HepG2 (cell line): Measurements from ENCODE around the gene SPHK2. TPM values are rescaled to one million over a fixed set of nuclear protein-coding genes. Genes with fewer than 3 reads are reported as not detected.

Source experiments
- CBX5 ChIP-seq: sonication (generic); formaldehyde crosslinking; IDR thresholded peaks from 2 replicates; pipeline ENCODE4 v1.4.0; 2020; ENCODE audit warnings: missing genetic modification reagents, borderline replicate concordance
- KMT2B ChIP-seq: IDR thresholded peaks from 2 replicates; pipeline ENCODE4 v1.6.1; 2016; ENCODE audit warnings: missing genetic modification reagents, missing compliant biosample characterization
- MAZ ChIP-seq, 2 experiments: sonication (generic) in 1 of 2; formaldehyde crosslinking in 1 of 2; IDR thresholded peaks; 2 replicates each; pipeline versions ENCODE4 v1.5.0 to v1.6.1; 2012 to 2020; ENCODE audit warnings: low read depth in 2 of 2, mild to moderate bottlenecking in 2 of 2, borderline replicate concordance in 1 of 2, improper control_type of control experiment in 1 of 2, low read length in 1 of 2, missing genetic modification reagents in 1 of 2, moderate library complexity in 1 of 2
- MXD4 ChIP-seq: IDR thresholded peaks from 2 replicates; pipeline ENCODE4 v1.6.1; 2016; ENCODE audit warnings: mild to moderate bottlenecking, missing biosample characterization, missing genetic modification reagents
- PCBP1 ChIP-seq: fragments of 200-400 bp; formaldehyde crosslinking; IDR thresholded peaks from 2 replicates; pipeline ENCODE4 v1.6.1; 2017; ENCODE audit warnings: mild to moderate bottlenecking, low read depth, low read length, borderline replicate concordance
- POLR2AphosphoS2 ChIP-seq: IDR thresholded peaks from 2 replicates; pipeline ENCODE4 v1.6.1; 2011; ENCODE audit warnings: low read depth, low read length, improper control_type of control experiment
- TAF15 ChIP-seq: fragments of 200-400 bp; formaldehyde crosslinking; IDR thresholded peaks from one replicate; pipeline ENCODE4 v1.6.1; 2018; ENCODE audit warnings: mild to moderate bottlenecking, low read depth, low read length; ENCODE audit not compliant: poor library complexity, severe bottlenecking
- TBX3 ChIP-seq: fragments of 450-650 bp; IDR thresholded peaks from 2 replicates; pipeline ENCODE4 v1.6.1; 2017; ENCODE audit warnings: antibody characterized with exemption, mild to moderate bottlenecking, inconsistent platforms, borderline replicate concordance
- ZFX ChIP-seq: sonication (generic); formaldehyde crosslinking; IDR thresholded peaks from 2 replicates; pipeline ENCODE4 v1.4.0; 2020; ENCODE audit warnings: mild to moderate bottlenecking, low read depth, missing genetic modification reagents, moderate library complexity
- ZNF253 ChIP-seq: sonication (generic); formaldehyde crosslinking; IDR thresholded peaks from 2 replicates; pipeline ENCODE4 v1.8.0; 2022; ENCODE audit warnings: mild to moderate bottlenecking, missing genetic modification reagents, borderline replicate concordance
- ZNF558 ChIP-seq: sonication (generic); formaldehyde crosslinking; IDR thresholded peaks from 2 replicates; pipeline ENCODE4 v1.9.0; 2022; ENCODE audit warnings: mild to moderate bottlenecking, missing genetic modification reagents, borderline replicate concordance
- ZNF570 ChIP-seq: sonication (generic); formaldehyde crosslinking; IDR thresholded peaks from 2 replicates; pipeline ENCODE4 v1.4.0; 2020; ENCODE audit warnings: mild to moderate bottlenecking, missing genetic modification reagents, borderline replicate concordance
- polyA plus RNA-seq, 8 experiments: library from polyadenylated mRNA; depleted of rRNA in 3 of 8; stranded (reverse) in 7 of 8; unstranded in 1 of 8; fragments of >200 nt; fragmentation: Illumina TruSeq in 4 of 8; extraction: Trizol in 4 of 8; gene quantifications; 2 replicates each; pipeline versions ENCODE4 v1.2.1 to v1.2.3, GENCODE V29; 2011 to 2016; ENCODE audit warnings: low read depth in 4 of 8, missing spikeins in 1 of 8, mixed read lengths in 1 of 8; ENCODE audit not compliant: insufficient read depth in 1 of 8
- total RNA-seq, 5 experiments: library from RNA; depleted of rRNA; stranded (reverse); fragments of >200 nt; fragmentation: Illumina TruSeq; extraction: Trizol; gene quantifications; 2 replicates each; pipeline ENCODE4 v1.2.3, GENCODE V29; 2016; ENCODE audit warnings: low read depth in 1 of 5
- TF ChIP-seq, protein P1 (sequence below): sonication (generic); formaldehyde crosslinking; IDR thresholded peaks from 2 replicates; pipeline ENCODE4 v1.5.0; 2020; ENCODE audit warnings: mild to moderate bottlenecking, missing genetic modification reagents
- TF ChIP-seq, protein P2 (sequence below): IDR thresholded peaks from 2 replicates; pipeline ENCODE4 v1.6.1; 2016; ENCODE audit warnings: missing compliant biosample characterization, missing genetic modification reagents, borderline replicate concordance
- TF ChIP-seq, protein P3 (sequence below): IDR thresholded peaks from 2 replicates; pipeline ENCODE4 v1.6.1; 2018; ENCODE audit warnings: missing genetic modification reagents, mild to moderate bottlenecking, missing compliant biosample characterization
- TF ChIP-seq, protein P4 (sequence below): sonication (generic); formaldehyde crosslinking; IDR thresholded peaks from 2 replicates; pipeline ENCODE4 v1.4.0; 2020; ENCODE audit warnings: missing genetic modification reagents
- TF ChIP-seq, protein P5 (sequence below): sonication (generic); formaldehyde crosslinking; IDR thresholded peaks from 2 replicates; pipeline ENCODE4 v1.4.0; 2020; ENCODE audit warnings: mild to moderate bottlenecking, low read depth, missing genetic modification reagents
- TF ChIP-seq, protein P6 (sequence below): sonication (generic); formaldehyde crosslinking; IDR thresholded peaks from 2 replicates; pipeline ENCODE4 v1.4.0; 2020; ENCODE audit warnings: missing genetic modification reagents

SPHK2 gene
- total and polyA plus RNA-seq, 2 of the 13 experiments (the other 11 are each of a cell fraction or from before 2014, with no cell fraction given): 2.9 to 14.4 TPM

DNA sequence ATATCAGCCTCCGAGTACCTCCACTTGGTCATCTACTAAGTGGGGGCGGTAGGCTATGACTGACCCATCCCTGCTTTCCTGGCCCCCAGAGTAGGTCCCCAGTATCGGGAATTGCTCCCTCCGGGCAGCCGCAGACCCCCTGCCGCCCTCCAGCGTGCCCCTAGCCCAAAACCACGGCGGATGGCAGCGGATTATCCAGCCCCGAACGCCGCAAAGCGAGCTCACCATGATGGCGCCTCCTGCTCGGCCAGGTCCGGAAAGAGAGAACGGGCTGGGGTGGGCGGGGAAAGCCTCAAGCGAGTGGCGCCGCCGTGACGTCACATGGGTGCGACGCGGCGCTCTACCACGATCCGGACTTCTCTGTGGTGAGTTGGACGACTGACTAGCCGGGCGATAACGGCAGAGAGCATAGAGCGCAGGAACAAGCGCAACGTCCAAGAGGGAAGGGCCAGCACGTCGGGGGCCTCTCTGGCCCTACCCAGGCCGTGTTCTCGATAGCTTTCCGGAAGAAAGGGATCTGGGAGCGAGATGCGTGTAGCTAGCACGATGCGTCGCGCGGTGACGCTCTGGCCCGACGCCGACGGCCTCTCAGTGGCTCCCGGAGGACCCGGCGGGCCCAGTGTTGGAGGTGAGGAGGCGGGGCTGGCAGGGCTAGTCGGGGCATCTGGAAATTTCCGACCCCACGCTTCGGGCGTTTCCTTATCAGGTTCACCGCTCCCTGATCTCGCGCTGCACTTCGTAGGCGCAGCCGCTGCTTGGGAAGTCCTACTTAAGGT is at the start of gene SPHK2, which contains the start of gene RPL18 (continued):
- TF ChIP-seq, protein P1, sequence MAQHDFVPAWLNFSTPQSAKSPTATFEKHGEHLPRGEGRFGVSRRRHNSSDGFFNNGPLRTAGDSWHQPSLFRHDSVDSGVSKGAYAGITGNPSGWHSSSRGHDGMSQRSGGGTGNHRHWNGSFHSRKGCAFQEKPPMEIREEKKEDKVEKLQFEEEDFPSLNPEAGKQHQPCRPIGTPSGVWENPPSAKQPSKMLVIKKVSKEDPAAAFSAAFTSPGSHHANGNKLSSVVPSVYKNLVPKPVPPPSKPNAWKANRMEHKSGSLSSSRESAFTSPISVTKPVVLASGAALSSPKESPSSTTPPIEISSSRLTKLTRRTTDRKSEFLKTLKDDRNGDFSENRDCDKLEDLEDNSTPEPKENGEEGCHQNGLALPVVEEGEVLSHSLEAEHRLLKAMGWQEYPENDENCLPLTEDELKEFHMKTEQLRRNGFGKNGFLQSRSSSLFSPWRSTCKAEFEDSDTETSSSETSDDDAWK (CRISPR knock-in tag): no peak
- TF ChIP-seq MAZ (IDR thresholded peaks at IDR 0.05; ENCODE audit: borderline replicate concordance, low read depth, low read length) (peak; percentile 24), MAZ (CRISPR knock-in tag; IDR thresholded peaks at IDR 0.05; ENCODE audit: low read depth) (peak; percentile 90), ZNF570 (CRISPR knock-in tag) (no peak), MXD4 (CRISPR knock-in tag) (peak; percentile 88), POLR2AphosphoS2 (peak; percentile 94), ZNF558 (CRISPR knock-in tag) (peak; percentile 68; the same call in 1 of the 2 replicates), PCBP1 (peak; percentile 95), TBX3 (peak; percentile 67; the same call in 1 of the 2 replicates), KMT2B (CRISPR knock-in tag) (peak; percentile 88), TAF15 (peak; percentile 61), ZNF253 (CRISPR knock-in tag) (no peak), CBX5 (CRISPR knock-in tag) (peak; percentile 72; the same call in 1 of the 2 replicates), ZFX (peak; percentile 83)
- TF ChIP-seq, protein P2, sequence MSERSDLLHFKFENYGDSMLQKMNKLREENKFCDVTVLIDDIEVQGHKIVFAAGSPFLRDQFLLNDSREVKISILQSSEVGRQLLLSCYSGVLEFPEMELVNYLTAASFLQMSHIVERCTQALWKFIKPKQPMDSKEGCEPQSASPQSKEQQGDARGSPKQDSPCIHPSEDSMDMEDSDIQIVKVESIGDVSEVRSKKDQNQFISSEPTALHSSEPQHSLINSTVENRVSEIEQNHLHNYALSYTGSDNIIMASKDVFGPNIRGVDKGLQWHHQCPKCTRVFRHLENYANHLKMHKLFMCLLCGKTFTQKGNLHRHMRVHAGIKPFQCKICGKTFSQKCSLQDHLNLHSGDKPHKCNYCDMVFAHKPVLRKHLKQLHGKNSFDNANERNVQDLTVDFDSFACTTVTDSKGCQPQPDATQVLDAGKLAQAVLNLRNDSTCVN (CRISPR knock-in tag): peak; percentile 72
- TF ChIP-seq, protein P3, sequence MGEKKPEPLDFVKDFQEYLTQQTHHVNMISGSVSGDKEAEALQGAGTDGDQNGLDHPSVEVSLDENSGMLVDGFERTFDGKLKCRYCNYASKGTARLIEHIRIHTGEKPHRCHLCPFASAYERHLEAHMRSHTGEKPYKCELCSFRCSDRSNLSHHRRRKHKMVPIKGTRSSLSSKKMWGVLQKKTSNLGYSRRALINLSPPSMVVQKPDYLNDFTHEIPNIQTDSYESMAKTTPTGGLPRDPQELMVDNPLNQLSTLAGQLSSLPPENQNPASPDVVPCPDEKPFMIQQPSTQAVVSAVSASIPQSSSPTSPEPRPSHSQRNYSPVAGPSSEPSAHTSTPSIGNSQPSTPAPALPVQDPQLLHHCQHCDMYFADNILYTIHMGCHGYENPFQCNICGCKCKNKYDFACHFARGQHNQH (CRISPR knock-in tag): peak; percentile 99
- TF ChIP-seq, protein P4, sequence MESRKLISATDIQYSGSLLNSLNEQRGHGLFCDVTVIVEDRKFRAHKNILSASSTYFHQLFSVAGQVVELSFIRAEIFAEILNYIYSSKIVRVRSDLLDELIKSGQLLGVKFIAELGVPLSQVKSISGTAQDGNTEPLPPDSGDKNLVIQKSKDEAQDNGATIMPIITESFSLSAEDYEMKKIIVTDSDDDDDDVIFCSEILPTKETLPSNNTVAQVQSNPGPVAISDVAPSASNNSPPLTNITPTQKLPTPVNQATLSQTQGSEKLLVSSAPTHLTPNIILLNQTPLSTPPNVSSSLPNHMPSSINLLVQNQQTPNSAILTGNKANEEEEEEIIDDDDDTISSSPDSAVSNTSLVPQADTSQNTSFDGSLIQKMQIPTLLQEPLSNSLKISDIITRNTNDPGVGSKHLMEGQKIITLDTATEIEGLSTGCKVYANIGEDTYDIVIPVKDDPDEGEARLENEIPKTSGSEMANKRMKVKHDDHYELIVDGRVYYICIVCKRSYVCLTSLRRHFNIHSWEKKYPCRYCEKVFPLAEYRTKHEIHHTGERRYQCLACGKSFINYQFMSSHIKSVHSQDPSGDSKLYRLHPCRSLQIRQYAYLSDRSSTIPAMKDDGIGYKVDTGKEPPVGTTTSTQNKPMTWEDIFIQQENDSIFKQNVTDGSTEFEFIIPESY (CRISPR knock-in tag): no peak; the same call in 1 of the 2 replicates
- TF ChIP-seq, protein P5, sequence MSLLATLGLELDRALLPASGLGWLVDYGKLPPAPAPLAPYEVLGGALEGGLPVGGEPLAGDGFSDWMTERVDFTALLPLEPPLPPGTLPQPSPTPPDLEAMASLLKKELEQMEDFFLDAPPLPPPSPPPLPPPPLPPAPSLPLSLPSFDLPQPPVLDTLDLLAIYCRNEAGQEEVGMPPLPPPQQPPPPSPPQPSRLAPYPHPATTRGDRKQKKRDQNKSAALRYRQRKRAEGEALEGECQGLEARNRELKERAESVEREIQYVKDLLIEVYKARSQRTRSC (CRISPR knock-in tag): no peak
- TF ChIP-seq, protein P6, sequence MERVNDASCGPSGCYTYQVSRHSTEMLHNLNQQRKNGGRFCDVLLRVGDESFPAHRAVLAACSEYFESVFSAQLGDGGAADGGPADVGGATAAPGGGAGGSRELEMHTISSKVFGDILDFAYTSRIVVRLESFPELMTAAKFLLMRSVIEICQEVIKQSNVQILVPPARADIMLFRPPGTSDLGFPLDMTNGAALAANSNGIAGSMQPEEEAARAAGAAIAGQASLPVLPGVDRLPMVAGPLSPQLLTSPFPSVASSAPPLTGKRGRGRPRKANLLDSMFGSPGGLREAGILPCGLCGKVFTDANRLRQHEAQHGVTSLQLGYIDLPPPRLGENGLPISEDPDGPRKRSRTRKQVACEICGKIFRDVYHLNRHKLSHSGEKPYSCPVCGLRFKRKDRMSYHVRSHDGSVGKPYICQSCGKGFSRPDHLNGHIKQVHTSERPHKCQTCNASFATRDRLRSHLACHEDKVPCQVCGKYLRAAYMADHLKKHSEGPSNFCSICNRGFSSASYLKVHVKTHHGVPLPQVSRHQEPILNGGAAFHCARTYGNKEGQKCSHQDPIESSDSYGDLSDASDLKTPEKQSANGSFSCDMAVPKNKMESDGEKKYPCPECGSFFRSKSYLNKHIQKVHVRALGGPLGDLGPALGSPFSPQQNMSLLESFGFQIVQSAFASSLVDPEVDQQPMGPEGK (CRISPR knock-in tag): peak; percentile 26; the same call in 1 of the 2 replicates
